Hepatocyte (in vitro differentiated cells): ENCODE measurements around the gene RAI1.

Experiments
- EZH2 ChIP-seq: fragments of 200-600 bp; sonication (generic); IDR thresholded peaks from 2 replicates; pipeline ENCODE4 v1.6.1; 2016; ENCODE audit warnings: antibody characterized with exemption, mild to moderate bottlenecking, borderline replicate concordance
- TF ChIP-seq, protein P1 (sequence below): fragments of 200-600 bp; sonication (generic); IDR thresholded peaks from 2 replicates; pipeline ENCODE4 v1.5.1; 2016; ENCODE audit warnings: antibody characterized with exemption, mild to moderate bottlenecking; ENCODE audit not compliant: poor library complexity

DNA sequence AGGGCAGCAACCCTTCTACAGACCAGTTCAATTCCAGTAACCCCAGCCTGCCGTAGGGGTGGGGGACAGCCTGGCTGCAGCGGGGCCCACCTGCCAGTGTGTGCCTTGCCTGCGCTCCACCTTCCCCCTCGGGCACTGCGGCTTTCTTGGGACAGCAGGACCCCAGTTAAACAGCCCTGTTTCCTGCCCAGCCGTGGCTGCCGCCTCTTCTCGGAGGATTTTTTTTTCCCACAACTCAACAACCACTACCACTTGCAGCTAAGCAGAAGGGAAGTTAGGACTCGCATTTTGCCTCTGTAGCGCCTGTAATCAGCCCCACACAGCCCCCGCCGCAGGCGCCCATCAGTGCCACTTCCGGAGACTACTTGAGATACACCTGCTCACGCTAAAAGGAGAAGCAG is 76.1 kb downstream of the RAI1 start:
- TF ChIP-seq, protein P1, sequence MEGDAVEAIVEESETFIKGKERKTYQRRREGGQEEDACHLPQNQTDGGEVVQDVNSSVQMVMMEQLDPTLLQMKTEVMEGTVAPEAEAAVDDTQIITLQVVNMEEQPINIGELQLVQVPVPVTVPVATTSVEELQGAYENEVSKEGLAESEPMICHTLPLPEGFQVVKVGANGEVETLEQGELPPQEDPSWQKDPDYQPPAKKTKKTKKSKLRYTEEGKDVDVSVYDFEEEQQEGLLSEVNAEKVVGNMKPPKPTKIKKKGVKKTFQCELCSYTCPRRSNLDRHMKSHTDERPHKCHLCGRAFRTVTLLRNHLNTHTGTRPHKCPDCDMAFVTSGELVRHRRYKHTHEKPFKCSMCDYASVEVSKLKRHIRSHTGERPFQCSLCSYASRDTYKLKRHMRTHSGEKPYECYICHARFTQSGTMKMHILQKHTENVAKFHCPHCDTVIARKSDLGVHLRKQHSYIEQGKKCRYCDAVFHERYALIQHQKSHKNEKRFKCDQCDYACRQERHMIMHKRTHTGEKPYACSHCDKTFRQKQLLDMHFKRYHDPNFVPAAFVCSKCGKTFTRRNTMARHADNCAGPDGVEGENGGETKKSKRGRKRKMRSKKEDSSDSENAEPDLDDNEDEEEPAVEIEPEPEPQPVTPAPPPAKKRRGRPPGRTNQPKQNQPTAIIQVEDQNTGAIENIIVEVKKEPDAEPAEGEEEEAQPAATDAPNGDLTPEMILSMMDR: no peak
- no peak for TF ChIP-seq EZH2
